ENCODE results near the gene COG8. TPM values are rescaled to one million over a fixed set of nuclear protein-coding genes. Genes with fewer than 3 reads are reported as not detected.
A peak's percentile ranks its signal among the peaks of the same experiment; 100 is the strongest.

COG8 gene
- total RNA-seq, 1 experiment from 2014 or later, result 29.0 TPM

GRCh38 chr16:69346683-69347082, 7.3 kb upstream of the COG8 start:
- DNase-seq (ENCODE audit: low read depth), result no peak

- DNase-seq (ENCODE audit: low read depth), result no peak
These were observed 6.6 kb upstream of the COG8 start for GRCh38 chr16:69345923-69346322.

GRCh38 chr16:69344171-69344570, 4.8 kb upstream of the COG8 start:
- no peak for DNase-seq (ENCODE audit: low read depth)

- DNase-seq (ENCODE audit: low read depth), result no peak
These were observed 806 bp upstream of the COG8 start for GRCh38 chr16:69340095-69340644.

- no peak for DNase-seq (ENCODE audit: low read depth)
These were observed 641 bp downstream of the COG8 start for GRCh38 chr16:69338557-69339288.

GRCh38 chr16:69334696-69335095, 4.7 kb downstream of the COG8 start:
- no peak for DNase-seq (ENCODE audit: low read depth)

- peak; percentile 94 for DNase-seq (ENCODE audit: low read depth)
These were observed 8.9 kb downstream of the COG8 start, which contains the start of gene PDF for GRCh38 chr16:69330286-69331109. Gene PDF, minus strand, starts transcription at chr16:69330588. Its CDS starts 18 bp downstream, at chr16:69330570.

GRCh38 chr16:69329369-69330285, 9.7 kb downstream of the COG8 start:
- DNase-seq (ENCODE audit: low read depth), result peak; percentile 27

GRCh38 chr16:69328854-69329316, 10.5 kb downstream of the COG8 start:
- peak; percentile 75 for DNase-seq (ENCODE audit: low read depth)

- DNase-seq (ENCODE audit: low read depth), result no peak
These were observed 11.6 kb downstream of the COG8 start for GRCh38 chr16:69327585-69328310.

GRCh38 chr16:69326172-69326873, 13.0 kb downstream of the COG8 start:
- no peak for DNase-seq (ENCODE audit: low read depth)

- DNase-seq (ENCODE audit: low read depth), result no peak
These were observed 13.6 kb downstream of the COG8 start for GRCh38 chr16:69325784-69326171.

- DNase-seq (ENCODE audit: low read depth), result no peak
These were observed 14.6 kb downstream of the COG8 start for GRCh38 chr16:69324585-69325253.

GRCh38 chr16:69324013-69324531, 15.3 kb downstream of the COG8 start:
- peak; percentile 40 for DNase-seq (ENCODE audit: low read depth)

GRCh38 chr16:69323415-69323814, 15.9 kb downstream of the COG8 start:
- DNase-seq (ENCODE audit: low read depth), result no peak

GRCh38 chr16:69322343-69322742, 17.0 kb downstream of the COG8 start:
- no peak for DNase-seq (ENCODE audit: low read depth)

- DNase-seq (ENCODE audit: low read depth), result no peak
These were observed 18.3 kb downstream of the COG8 start for GRCh38 chr16:69321080-69321479.

- DNase-seq (ENCODE audit: low read depth), result no peak
These were observed 18.7 kb downstream of the COG8 start for GRCh38 chr16:69320740-69321073.

Data from RPMI7951 (cell line).